HepG2 (cell line): Measurements from ENCODE around the gene SUPT6H. TPM values are rescaled to one million over a fixed set of nuclear protein-coding genes. Genes with fewer than 3 reads are reported as not detected.

Source experiments
- DMAP1 ChIP-seq: IDR thresholded peaks from 2 replicates; pipeline ENCODE4 v1.6.1; 2016
- HOXD1 ChIP-seq: sonication (generic); formaldehyde crosslinking; IDR thresholded peaks from 2 replicates; pipeline ENCODE4 v1.5.0; 2020; ENCODE audit warnings: missing genetic modification reagents
- MATR3 ChIP-seq: sonication (generic); formaldehyde crosslinking; IDR thresholded peaks from 2 replicates; pipeline ENCODE4 v1.4.0; 2020; ENCODE audit warnings: missing genetic modification reagents
- MEF2D ChIP-seq: sonication (generic); formaldehyde crosslinking; IDR thresholded peaks from 2 replicates; pipeline ENCODE4 v1.5.1; 2020; ENCODE audit warnings: mild to moderate bottlenecking, missing genetic modification reagents
- MTA3 ChIP-seq: sonication (generic); formaldehyde crosslinking; IDR thresholded peaks from 2 replicates; pipeline ENCODE4 v1.4.0; 2020; ENCODE audit warnings: missing genetic modification reagents
- NCOR1 ChIP-seq: fragments of 200-600 bp; sonication (generic); IDR thresholded peaks from 2 replicates; pipeline ENCODE4 v1.7.0; 2017; ENCODE audit warnings: antibody characterized with exemption, low read length, borderline replicate concordance
- ONECUT2 ChIP-seq: sonication (generic); formaldehyde crosslinking; IDR thresholded peaks from 2 replicates; pipeline ENCODE4 v1.4.0; 2020; ENCODE audit warnings: missing genetic modification reagents
- PAX8 ChIP-seq: sonication (generic); formaldehyde crosslinking; IDR thresholded peaks from 2 replicates; pipeline ENCODE4 v1.8.0; 2022; ENCODE audit warnings: mild to moderate bottlenecking, missing genetic modification reagents, borderline replicate concordance
- SKI ChIP-seq: fragments of 450-650 bp; IDR thresholded peaks from one replicate; pipeline ENCODE4 v1.6.1; 2018; ENCODE audit warnings: mild to moderate bottlenecking; ENCODE audit not compliant: partially characterized antibody
- TOPORS ChIP-seq: sonication (generic); formaldehyde crosslinking; IDR thresholded peaks from 2 replicates; pipeline ENCODE4 v1.8.0; 2023; ENCODE audit warnings: mild to moderate bottlenecking, missing genetic modification reagents
- ZNF10 ChIP-seq: sonication (generic); formaldehyde crosslinking; IDR thresholded peaks from 2 replicates; pipeline ENCODE4 v1.4.0; 2020; ENCODE audit warnings: mild to moderate bottlenecking, low read depth, missing genetic modification reagents, borderline replicate concordance
- ZNF160 ChIP-seq: sonication (generic); formaldehyde crosslinking; IDR thresholded peaks from 2 replicates; pipeline ENCODE4 v1.8.0; 2022; ENCODE audit warnings: mild to moderate bottlenecking, inconsistent platforms, missing genetic modification reagents
- ZNF605 ChIP-seq: sonication (generic); formaldehyde crosslinking; IDR thresholded peaks from 2 replicates; pipeline ENCODE4 v1.8.0; 2022; ENCODE audit warnings: mild to moderate bottlenecking, missing genetic modification reagents
- ZNF775 ChIP-seq: sonication (generic); formaldehyde crosslinking; IDR thresholded peaks from 2 replicates; pipeline ENCODE4 v1.4.0; 2020; ENCODE audit warnings: missing genetic modification reagents, mild to moderate bottlenecking, moderate library complexity, borderline replicate concordance
- ZNF782 ChIP-seq: sonication (generic); formaldehyde crosslinking; IDR thresholded peaks from 2 replicates; pipeline ENCODE4 v1.4.0; 2020; ENCODE audit warnings: missing genetic modification reagents, mild to moderate bottlenecking, borderline replicate concordance
- polyA plus RNA-seq, 8 experiments: library from polyadenylated mRNA; depleted of rRNA in 3 of 8; stranded (reverse) in 7 of 8; unstranded in 1 of 8; fragments of >200 nt; fragmentation: Illumina TruSeq in 4 of 8; extraction: Trizol in 4 of 8; gene quantifications; 2 replicates each; pipeline versions ENCODE4 v1.2.1 to v1.2.3, GENCODE V29; 2011 to 2016; ENCODE audit warnings: low read depth in 4 of 8, missing spikeins in 1 of 8, mixed read lengths in 1 of 8; ENCODE audit not compliant: insufficient read depth in 1 of 8
- total RNA-seq, 5 experiments: library from RNA; depleted of rRNA; stranded (reverse); fragments of >200 nt; fragmentation: Illumina TruSeq; extraction: Trizol; gene quantifications; 2 replicates each; pipeline ENCODE4 v1.2.3, GENCODE V29; 2016; ENCODE audit warnings: low read depth in 1 of 5
- TF ChIP-seq, protein P1 (sequence below): sonication (generic); formaldehyde crosslinking; IDR thresholded peaks from 2 replicates; pipeline ENCODE4 v1.8.1; 2023; ENCODE audit warnings: mild to moderate bottlenecking, missing genetic modification reagents, borderline replicate concordance
- TF ChIP-seq, protein P2 (sequence below): sonication (generic); formaldehyde crosslinking; IDR thresholded peaks from 2 replicates; pipeline ENCODE4 v1.4.0; 2020; ENCODE audit warnings: mild to moderate bottlenecking, missing genetic modification reagents
- TF ChIP-seq, protein P3 (sequence below): sonication (generic); formaldehyde crosslinking; IDR thresholded peaks from 2 replicates; pipeline ENCODE4 v1.5.0; 2020; ENCODE audit warnings: mild to moderate bottlenecking, missing genetic modification reagents, borderline replicate concordance
- TF ChIP-seq, protein P4 (sequence below): sonication (generic); formaldehyde crosslinking; IDR thresholded peaks from 2 replicates; pipeline ENCODE4 v1.5.0; 2020; ENCODE audit warnings: missing genetic modification reagents

Gene SUPT6H
- total and polyA plus RNA-seq, 2 of the 13 experiments (the other 11 are each of a cell fraction or from before 2014, with no cell fraction given), result 32.7 to 39.9 TPM

DNA sequence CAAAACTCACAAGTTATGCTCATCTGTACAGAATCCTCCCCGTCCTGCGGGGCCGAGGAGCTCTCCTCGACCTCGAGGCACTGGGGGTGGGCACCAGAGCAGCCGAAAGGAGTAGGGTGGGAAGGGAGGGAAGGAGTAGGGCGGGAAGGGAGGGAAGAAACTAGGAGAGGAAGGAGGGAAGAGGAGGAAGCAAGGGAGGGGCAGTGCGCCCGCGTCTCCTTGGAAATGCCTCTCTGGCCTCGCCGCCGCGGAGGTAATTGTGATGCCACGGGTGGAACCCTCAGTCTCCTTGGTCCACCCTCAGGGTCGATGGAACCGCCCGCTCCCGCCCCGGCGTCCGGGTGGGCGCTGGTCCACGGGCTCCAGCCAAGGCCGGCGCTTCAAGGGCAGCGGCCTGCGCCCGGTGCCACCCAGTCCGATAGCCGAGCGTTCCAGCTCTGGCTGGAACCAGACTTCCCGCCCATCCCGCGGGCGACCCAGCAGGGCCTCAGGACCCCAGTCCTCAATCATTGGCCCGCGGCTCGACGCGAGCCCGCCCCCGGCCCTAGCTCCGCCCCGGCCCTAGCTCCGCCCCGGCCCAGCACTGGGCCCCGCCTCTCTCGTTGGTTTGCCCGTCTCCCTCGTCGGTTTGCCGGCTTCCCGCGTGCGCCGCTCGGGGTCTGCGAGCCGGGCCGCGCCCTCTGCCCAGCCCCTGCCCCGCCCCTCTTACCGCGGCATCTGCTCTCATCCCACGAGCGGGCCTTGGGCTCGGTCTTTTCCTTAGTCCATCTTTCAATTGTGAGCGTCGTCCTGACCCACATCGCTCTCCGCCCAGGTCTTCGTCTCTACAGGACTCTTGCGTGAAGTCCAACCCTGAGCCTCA, 49.1 kb downstream of the SUPT6H start (continued):
- TF ChIP-seq ZNF160 (CRISPR knock-in tag), result no peak
- TF ChIP-seq, protein P1, sequence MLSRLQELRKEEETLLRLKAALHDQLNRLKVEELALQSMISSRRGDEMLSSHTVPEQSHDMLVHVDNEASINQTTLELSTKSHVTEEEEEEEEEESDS (CRISPR knock-in tag), result 0 out of 2 replicates have a peak, but pooled peaks have one; percentile 61
- TF ChIP-seq, protein P2, sequence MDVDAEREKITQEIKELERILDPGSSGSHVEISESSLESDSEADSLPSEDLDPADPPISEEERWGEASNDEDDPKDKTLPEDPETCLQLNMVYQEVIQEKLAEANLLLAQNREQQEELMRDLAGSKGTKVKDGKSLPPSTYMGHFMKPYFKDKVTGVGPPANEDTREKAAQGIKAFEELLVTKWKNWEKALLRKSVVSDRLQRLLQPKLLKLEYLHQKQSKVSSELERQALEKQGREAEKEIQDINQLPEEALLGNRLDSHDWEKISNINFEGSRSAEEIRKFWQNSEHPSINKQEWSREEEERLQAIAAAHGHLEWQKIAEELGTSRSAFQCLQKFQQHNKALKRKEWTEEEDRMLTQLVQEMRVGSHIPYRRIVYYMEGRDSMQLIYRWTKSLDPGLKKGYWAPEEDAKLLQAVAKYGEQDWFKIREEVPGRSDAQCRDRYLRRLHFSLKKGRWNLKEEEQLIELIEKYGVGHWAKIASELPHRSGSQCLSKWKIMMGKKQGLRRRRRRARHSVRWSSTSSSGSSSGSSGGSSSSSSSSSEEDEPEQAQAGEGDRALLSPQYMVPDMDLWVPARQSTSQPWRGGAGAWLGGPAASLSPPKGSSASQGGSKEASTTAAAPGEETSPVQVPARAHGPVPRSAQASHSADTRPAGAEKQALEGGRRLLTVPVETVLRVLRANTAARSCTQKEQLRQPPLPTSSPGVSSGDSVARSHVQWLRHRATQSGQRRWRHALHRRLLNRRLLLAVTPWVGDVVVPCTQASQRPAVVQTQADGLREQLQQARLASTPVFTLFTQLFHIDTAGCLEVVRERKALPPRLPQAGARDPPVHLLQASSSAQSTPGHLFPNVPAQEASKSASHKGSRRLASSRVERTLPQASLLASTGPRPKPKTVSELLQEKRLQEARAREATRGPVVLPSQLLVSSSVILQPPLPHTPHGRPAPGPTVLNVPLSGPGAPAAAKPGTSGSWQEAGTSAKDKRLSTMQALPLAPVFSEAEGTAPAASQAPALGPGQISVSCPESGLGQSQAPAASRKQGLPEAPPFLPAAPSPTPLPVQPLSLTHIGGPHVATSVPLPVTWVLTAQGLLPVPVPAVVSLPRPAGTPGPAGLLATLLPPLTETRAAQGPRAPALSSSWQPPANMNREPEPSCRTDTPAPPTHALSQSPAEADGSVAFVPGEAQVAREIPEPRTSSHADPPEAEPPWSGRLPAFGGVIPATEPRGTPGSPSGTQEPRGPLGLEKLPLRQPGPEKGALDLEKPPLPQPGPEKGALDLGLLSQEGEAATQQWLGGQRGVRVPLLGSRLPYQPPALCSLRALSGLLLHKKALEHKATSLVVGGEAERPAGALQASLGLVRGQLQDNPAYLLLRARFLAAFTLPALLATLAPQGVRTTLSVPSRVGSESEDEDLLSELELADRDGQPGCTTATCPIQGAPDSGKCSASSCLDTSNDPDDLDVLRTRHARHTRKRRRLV (CRISPR knock-in tag), result 0 out of 2 replicates have a peak, but pooled peaks have one; percentile 11
- no peak for TF ChIP-seq ZNF775 (CRISPR knock-in tag)
- no peak for TF ChIP-seq ONECUT2
- TF ChIP-seq DMAP1 (CRISPR knock-in tag), result peak; percentile 50
- TF ChIP-seq ZNF10 (CRISPR knock-in tag), result no peak
- no peak for TF ChIP-seq MEF2D (CRISPR knock-in tag)
- TF ChIP-seq ZNF782 (CRISPR knock-in tag), result no peak
- no peak for TF ChIP-seq MATR3 (CRISPR knock-in tag)
- TF ChIP-seq, protein P3, sequence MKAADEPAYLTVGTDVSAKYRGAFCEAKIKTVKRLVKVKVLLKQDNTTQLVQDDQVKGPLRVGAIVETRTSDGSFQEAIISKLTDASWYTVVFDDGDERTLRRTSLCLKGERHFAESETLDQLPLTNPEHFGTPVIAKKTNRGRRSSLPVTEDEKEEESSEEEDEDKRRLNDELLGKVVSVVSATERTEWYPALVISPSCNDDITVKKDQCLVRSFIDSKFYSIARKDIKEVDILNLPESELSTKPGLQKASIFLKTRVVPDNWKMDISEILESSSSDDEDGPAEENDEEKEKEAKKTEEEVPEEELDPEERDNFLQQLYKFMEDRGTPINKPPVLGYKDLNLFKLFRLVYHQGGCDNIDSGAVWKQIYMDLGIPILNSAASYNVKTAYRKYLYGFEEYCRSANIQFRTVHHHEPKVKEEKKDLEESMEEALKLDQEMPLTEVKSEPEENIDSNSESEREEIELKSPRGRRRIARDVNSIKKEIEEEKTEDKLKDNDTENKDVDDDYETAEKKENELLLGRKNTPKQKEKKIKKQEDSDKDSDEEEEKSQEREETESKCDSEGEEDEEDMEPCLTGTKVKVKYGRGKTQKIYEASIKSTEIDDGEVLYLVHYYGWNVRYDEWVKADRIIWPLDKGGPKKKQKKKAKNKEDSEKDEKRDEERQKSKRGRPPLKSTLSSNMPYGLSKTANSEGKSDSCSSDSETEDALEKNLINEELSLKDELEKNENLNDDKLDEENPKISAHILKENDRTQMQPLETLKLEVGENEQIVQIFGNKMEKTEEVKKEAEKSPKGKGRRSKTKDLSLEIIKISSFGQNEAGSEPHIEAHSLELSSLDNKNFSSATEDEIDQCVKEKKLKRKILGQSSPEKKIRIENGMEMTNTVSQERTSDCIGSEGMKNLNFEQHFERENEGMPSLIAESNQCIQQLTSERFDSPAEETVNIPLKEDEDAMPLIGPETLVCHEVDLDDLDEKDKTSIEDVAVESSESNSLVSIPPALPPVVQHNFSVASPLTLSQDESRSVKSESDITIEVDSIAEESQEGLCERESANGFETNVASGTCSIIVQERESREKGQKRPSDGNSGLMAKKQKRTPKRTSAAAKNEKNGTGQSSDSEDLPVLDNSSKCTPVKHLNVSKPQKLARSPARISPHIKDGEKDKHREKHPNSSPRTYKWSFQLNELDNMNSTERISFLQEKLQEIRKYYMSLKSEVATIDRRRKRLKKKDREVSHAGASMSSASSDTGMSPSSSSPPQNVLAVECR, result peak; percentile 69; the same call in 1 of the 2 replicates
- TF ChIP-seq MTA3 (CRISPR knock-in tag), result no peak
- TF ChIP-seq PAX8 (CRISPR knock-in tag), result no peak
- no peak for TF ChIP-seq HOXD1 (CRISPR knock-in tag)
- no peak for TF ChIP-seq TOPORS (CRISPR knock-in tag)
- TF ChIP-seq SKI, result peak; percentile 33
- TF ChIP-seq NCOR1, result no peak
- TF ChIP-seq, protein P4, sequence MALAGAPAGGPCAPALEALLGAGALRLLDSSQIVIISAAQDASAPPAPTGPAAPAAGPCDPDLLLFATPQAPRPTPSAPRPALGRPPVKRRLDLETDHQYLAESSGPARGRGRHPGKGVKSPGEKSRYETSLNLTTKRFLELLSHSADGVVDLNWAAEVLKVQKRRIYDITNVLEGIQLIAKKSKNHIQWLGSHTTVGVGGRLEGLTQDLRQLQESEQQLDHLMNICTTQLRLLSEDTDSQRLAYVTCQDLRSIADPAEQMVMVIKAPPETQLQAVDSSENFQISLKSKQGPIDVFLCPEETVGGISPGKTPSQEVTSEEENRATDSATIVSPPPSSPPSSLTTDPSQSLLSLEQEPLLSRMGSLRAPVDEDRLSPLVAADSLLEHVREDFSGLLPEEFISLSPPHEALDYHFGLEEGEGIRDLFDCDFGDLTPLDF (CRISPR knock-in tag), result peak; percentile 85
- no peak for TF ChIP-seq ZNF605 (CRISPR knock-in tag)
